Measurements from ENCODE around the gene TROAP. TPM values are rescaled to one million over a fixed set of nuclear protein-coding genes. Genes with fewer than 3 reads are reported as not detected.

Gene TROAP
- total RNA-seq, 1 donor from 2014 or later: 66.3 TPM

GRCh38 chr12:49345825-49346658 lies 23.0 kb downstream of the TROAP start:
- TF ChIP-seq CTCF (conservative IDR thresholded peaks at IDR 0.05): no peak
- DNase-seq (ENCODE audit: extremely low spot score, unreplicated experiment): peak; percentile 63
- H3K27me3 Mint-ChIP-seq: peaks cover 70% of the 10 kb centered on the region
- peaks cover 9% of the 10 kb centered on the region for H3K4me1 Mint-ChIP-seq (ENCODE audit: unreplicated experiment)
- no peak overlapping the region for H3K27ac Mint-ChIP-seq
- no peaks in the 10 kb centered on the region for H3K9me3 Mint-ChIP-seq
- peak overlapping the region; percentile 84 for H3K4me3 Mint-ChIP-seq
- no peaks in the 10 kb centered on the region for H3K36me3 Mint-ChIP-seq

DNA sequence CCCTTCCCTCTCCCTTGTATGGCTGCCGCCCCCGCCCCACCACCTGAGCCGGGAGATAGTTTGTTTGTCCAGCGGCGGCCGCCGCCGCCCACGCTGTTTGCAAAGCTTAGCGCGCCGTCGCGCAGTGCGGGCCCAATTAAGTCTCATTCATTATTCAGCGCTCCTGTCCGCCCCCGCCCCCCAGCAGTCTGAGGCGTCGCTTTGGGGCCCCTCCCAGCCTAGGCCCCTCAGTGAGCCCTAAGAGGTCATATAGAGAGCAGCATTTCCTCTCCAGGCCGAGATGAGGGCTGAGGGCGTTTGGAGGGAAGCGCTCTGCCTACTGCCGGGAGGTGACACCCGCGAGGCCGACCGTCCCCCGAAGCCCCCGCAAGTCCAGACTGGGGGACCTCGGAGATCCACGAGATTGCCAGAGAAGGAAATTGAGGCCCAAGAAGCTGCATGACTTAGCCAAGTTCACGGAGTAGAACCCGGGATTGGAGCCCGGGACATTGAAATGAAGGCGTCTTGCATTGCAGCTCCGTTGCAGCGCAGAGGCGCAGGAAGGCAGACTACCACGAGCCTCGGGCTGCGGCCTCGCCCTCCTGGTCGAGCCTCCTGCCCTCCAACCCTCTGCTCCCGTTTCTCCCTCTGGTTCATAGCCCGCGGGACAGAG lies 23.7 kb downstream of the TROAP start, which contains the start of gene DNAJC22:
TSS of gene DNAJC22 (plus strand) at position 230 of the 652 bp plus-strand sequence. CDS start 1,985 bp downstream, outside the sequence.
- H3K27me3 Mint-ChIP-seq: peaks cover 65% of the 10 kb centered on the region
- peak; percentile 67 for DNase-seq (ENCODE audit: extremely low spot score, unreplicated experiment)
- peak within 1 kb of the TSS; percentile 29 for H3K27ac Mint-ChIP-seq
- peaks cover 8% of the 10 kb centered on the region for H3K4me1 Mint-ChIP-seq (ENCODE audit: unreplicated experiment)
- H3K9me3 Mint-ChIP-seq: no peaks in the 10 kb centered on the region
- no peak for TF ChIP-seq CTCF (conservative IDR thresholded peaks at IDR 0.05)
- peak within 1 kb of the TSS; percentile 84 for H3K4me3 Mint-ChIP-seq
- no peaks in the 10 kb centered on the region for H3K36me3 Mint-ChIP-seq

DNA sequence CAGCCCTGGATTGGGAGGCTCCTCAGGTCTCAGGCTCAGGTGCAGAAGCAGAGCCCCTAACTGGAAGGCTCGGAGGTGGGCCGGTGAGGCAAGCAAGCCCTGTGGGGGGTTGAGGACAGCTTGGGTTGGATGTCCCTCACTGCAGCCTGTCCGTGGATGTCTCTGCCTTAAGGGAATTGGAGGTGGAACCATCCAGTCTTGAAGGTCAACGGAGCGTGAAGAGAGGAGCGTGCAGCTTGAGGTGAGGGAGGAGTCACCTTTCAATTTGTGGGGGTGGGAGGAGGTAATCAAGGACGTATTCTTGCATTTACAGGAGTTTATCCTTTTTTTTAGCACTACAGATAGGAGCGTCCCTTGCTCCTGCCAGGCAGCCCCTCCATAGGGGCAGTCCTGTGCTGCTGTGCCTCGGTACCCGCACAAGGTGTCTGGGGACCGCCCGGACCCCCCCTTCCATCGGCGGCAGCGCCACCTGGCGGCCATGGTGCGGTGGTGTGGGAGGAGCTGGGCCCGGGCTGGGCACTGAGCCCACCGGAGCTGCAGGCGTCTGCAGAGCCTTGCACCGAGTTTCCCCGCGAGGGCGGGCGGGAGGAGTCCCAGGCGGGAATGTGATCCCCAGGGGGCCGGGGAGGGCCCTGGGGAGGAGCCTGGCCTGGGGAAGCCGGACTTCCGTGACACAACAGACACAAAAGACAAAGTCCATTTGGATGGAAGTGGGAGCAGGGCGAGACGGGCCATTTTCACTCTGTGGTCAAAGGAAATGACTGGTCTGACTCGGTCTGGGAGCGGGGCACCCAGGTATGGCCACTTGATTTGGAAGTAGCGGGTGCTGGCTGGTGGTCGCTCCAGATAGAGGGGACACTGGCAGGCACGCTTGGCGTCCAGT lies 24.5 kb downstream of the TROAP start:
- Mint-ChIP-seq H3K4me1 (ENCODE audit: unreplicated experiment) (peaks cover 8% of the 10 kb centered on the region), H3K36me3 (no peaks in the 10 kb centered on the region), H3K9me3 (no peaks in the 10 kb centered on the region), H3K27ac (peak overlapping the region; percentile 43), H3K4me3 (peak overlapping the region; percentile 84), H3K27me3 (peaks cover 62% of the 10 kb centered on the region)
- peak; percentile 90 for DNase-seq (ENCODE audit: extremely low spot score, unreplicated experiment)
- peak; percentile 100 for TF ChIP-seq CTCF (conservative IDR thresholded peaks at IDR 0.05)

GRCh38 chr12:49348781-49349180 lies 25.7 kb downstream of the TROAP start:
- no peak overlapping the region for H3K27ac Mint-ChIP-seq
- H3K4me3 Mint-ChIP-seq: peak overlapping the region; percentile 65
- H3K36me3 Mint-ChIP-seq: no peaks in the 10 kb centered on the region
- H3K4me1 Mint-ChIP-seq (ENCODE audit: unreplicated experiment): peaks cover 4% of the 10 kb centered on the region
- peaks cover 58% of the 10 kb centered on the region for H3K27me3 Mint-ChIP-seq
- H3K9me3 Mint-ChIP-seq: no peaks in the 10 kb centered on the region
- DNase-seq (ENCODE audit: extremely low spot score, unreplicated experiment): peak; percentile 47
- no peak for TF ChIP-seq CTCF (conservative IDR thresholded peaks at IDR 0.05)

- no peaks in the 10 kb centered on the region for H3K9me3 Mint-ChIP-seq
- H3K27me3 Mint-ChIP-seq: peaks cover 54% of the 10 kb centered on the region
- H3K4me3 Mint-ChIP-seq: no peak overlapping the region
- DNase-seq (ENCODE audit: extremely low spot score, unreplicated experiment): no peak
- H3K36me3 Mint-ChIP-seq: no peaks in the 10 kb centered on the region
- no peak for TF ChIP-seq CTCF (conservative IDR thresholded peaks at IDR 0.05)
- H3K27ac Mint-ChIP-seq: no peak overlapping the region
- peaks cover 4% of the 10 kb centered on the region for H3K4me1 Mint-ChIP-seq (ENCODE audit: unreplicated experiment)
These were observed 26.2 kb downstream of the TROAP start for GRCh38 chr12:49349266-49349665.
